GM21619 (cell line): ENCODE data around the gene AHNAK2.
"Not testable (repeated sequence)": the region's sequence is repeated elsewhere in the genome, so short reads cannot be mapped to it uniquely, and the experiment has no call there.

Experiments used
- ATAC-seq: cut with Tn5 transposase; IDR thresholded peaks from one replicate; pipeline ENCODE4 v1.9.1; 2021; ENCODE audit not compliant: unreplicated experiment

Gene AHNAK2

GRCh38 chr14:104900639-104901512 is 77.3 kb downstream of the AHNAK2 start:
- no peak for ATAC-seq

- no peak for ATAC-seq
Observed at GRCh38 chr14:104899781-104900180, 78.4 kb downstream of the AHNAK2 start.

GRCh38 chr14:104898870-104899510 is 79.2 kb downstream of the AHNAK2 start:
- no peak for ATAC-seq

- ATAC-seq, result no peak
Observed at GRCh38 chr14:104898195-104898558, 80.0 kb downstream of the AHNAK2 start.

- no peak for ATAC-seq
Observed at GRCh38 chr14:104897330-104898194, 80.6 kb downstream of the AHNAK2 start.

GRCh38 chr14:104895786-104896661 is 82.2 kb downstream of the AHNAK2 start:
- no peak for ATAC-seq

GRCh38 chr14:104895207-104895785 is 82.9 kb downstream of the AHNAK2 start:
- ATAC-seq, result no peak

GRCh38 chr14:104894331-104895206 is 83.6 kb downstream of the AHNAK2 start:
- ATAC-seq, result no peak

GRCh38 chr14:104893435-104894207 is 84.6 kb downstream of the AHNAK2 start:
- no peak for ATAC-seq

GRCh38 chr14:104892531-104893434 is 85.4 kb downstream of the AHNAK2 start:
- no peak for ATAC-seq

GRCh38 chr14:104891664-104892530 is 86.3 kb downstream of the AHNAK2 start:
- ATAC-seq, result no peak

GRCh38 chr14:104891121-104891551 is 87.0 kb downstream of the AHNAK2 start:
- ATAC-seq, result no peak

- not testable (repeated sequence) for ATAC-seq
Observed at GRCh38 chr14:104890292-104890691, 87.9 kb downstream of the AHNAK2 start.

- no peak for ATAC-seq
Observed at GRCh38 chr14:104889375-104889757, 88.8 kb downstream of the AHNAK2 start.

- no peak for ATAC-seq
Observed at GRCh38 chr14:104888489-104889374, 89.4 kb downstream of the AHNAK2 start.
